Osteoblast (primary cell): ENCODE results near the gene SORBS1. TPM values are rescaled to one million over a fixed set of nuclear protein-coding genes. Genes with fewer than 3 reads are reported as not detected.

Source experiments
- DNase-seq: peaks from one replicate; pipeline ENCODE4 v3.0.0; 2011; ENCODE audit warnings: low spot score, mixed read lengths; ENCODE audit not compliant: insufficient read length; ENCODE audit errors: missing footprints
- H2AFZ ChIP-seq: 2 replicates; pipeline ENCODE4 v1.6.0; 2011; ENCODE audit warnings: mild to moderate bottlenecking, low read length
- H3K27ac ChIP-seq: 2 replicates; pipeline ENCODE4 v1.5.1; 2011; ENCODE audit warnings: mild to moderate bottlenecking, low read depth, low read length, moderate library complexity
- H3K27me3 ChIP-seq: 2 replicates; pipeline ENCODE4 v1.6.0; 2012; ENCODE audit warnings: mild to moderate bottlenecking, control low read depth, inconsistent platforms, low read length, moderate library complexity; ENCODE audit not compliant: insufficient read depth
- H3K36me3 ChIP-seq: 2 replicates; pipeline ENCODE4 v1.5.1; 2011; ENCODE audit warnings: mild to moderate bottlenecking, low read length, control low read depth, moderate library complexity; ENCODE audit not compliant: insufficient read depth
- H3K4me1 ChIP-seq: 2 replicates; pipeline ENCODE4 v1.5.1; 2011; ENCODE audit warnings: mild to moderate bottlenecking, low read length, control low read depth, moderate library complexity; ENCODE audit not compliant: insufficient read depth
- H3K4me2 ChIP-seq: 2 replicates; pipeline ENCODE4 v1.6.0; 2011; ENCODE audit warnings: mild to moderate bottlenecking, low read length; ENCODE audit not compliant: insufficient read depth
- H3K4me3 ChIP-seq: fragments of 200-600 bp; sonication (generic); 3 replicates; pipeline ENCODE4 v1.5.1; 2012; ENCODE audit warnings: mild to moderate bottlenecking, low read length, inconsistent platforms; ENCODE audit not compliant: insufficient read depth
- H3K79me2 ChIP-seq: 2 replicates; pipeline ENCODE4 v1.6.0; 2012; ENCODE audit warnings: mild to moderate bottlenecking, low read length, control low read depth, inconsistent platforms; ENCODE audit not compliant: insufficient read depth
- H3K9me3 ChIP-seq: 2 replicates; pipeline ENCODE4 v1.5.1; 2011; ENCODE audit warnings: low read depth, low read length, control low read depth
- H4K20me1 ChIP-seq: 2 replicates; pipeline ENCODE4 v1.6.0; 2012; ENCODE audit warnings: mild to moderate bottlenecking, low read length, control low read depth; ENCODE audit not compliant: insufficient read depth
- total RNA-seq: library from RNA; depleted of rRNA; stranded (reverse); fragments of >200 nt; gene quantifications from 2 replicates; pipeline ENCODE4 v1.2.3, GENCODE V29; 2012
- TF ChIP-seq, protein P1 (sequence below): IDR thresholded peaks from 2 replicates; pipeline ENCODE4 v1.5.1; 2011; ENCODE audit warnings: mild to moderate bottlenecking, low read depth, low read length, moderate library complexity; ENCODE audit errors: extremely low read depth

SORBS1 gene
- total RNA-seq, 1 donor: 0.72 TPM

DNA sequence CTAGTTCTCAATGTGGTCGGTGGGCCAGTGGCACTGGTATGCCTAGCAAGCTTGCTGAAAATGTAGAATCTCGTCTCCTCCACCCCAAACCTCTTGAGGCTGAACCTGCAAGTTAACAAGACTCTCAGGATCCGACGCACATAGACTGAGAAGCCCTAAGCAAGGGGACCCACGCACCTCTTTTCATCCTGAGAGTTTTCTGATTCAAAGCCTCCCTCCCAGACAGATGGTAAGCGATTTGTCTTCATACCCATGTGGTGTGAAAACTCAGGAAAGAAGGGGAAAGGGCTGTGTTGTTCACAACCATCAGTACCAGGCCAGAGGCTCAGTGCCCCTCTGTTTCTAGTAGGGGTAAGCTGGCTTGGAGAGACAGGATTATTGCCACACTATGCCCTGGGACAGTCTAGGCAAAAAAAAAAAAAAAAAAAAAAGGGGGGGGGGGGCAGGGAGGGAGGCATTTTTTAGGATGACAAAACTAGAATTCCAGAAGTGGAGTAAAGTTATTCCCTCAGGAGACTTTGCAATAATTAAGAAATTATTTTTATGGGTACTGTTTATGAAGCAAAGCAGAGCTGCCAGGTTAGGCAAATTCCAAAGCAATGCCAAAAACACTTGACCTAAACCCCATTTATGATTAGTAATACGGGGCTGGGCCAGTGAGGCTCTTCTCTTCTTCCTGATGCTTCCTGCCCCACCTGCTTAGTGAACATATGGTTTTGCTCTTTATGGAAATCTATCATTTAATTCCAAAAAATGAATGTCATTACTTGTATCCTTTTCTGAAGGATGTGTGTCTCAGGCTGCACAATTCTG, 152.8 kb downstream of the SORBS1 start:
- no peak for DNase-seq
- TF ChIP-seq, protein P1, sequence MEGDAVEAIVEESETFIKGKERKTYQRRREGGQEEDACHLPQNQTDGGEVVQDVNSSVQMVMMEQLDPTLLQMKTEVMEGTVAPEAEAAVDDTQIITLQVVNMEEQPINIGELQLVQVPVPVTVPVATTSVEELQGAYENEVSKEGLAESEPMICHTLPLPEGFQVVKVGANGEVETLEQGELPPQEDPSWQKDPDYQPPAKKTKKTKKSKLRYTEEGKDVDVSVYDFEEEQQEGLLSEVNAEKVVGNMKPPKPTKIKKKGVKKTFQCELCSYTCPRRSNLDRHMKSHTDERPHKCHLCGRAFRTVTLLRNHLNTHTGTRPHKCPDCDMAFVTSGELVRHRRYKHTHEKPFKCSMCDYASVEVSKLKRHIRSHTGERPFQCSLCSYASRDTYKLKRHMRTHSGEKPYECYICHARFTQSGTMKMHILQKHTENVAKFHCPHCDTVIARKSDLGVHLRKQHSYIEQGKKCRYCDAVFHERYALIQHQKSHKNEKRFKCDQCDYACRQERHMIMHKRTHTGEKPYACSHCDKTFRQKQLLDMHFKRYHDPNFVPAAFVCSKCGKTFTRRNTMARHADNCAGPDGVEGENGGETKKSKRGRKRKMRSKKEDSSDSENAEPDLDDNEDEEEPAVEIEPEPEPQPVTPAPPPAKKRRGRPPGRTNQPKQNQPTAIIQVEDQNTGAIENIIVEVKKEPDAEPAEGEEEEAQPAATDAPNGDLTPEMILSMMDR: no peak
- Histone ChIP-seq H3K9me3 (no peaks in the 10 kb centered on the region), H3K27ac (no peak overlapping the region), H3K36me3 (no peaks in the 10 kb centered on the region), H3K4me3 (no peak overlapping the region), H3K79me2 (no peaks in the 10 kb centered on the region), H3K27me3 (no peaks in the 10 kb centered on the region), H3K4me2 (no peak overlapping the region), H4K20me1 (no peaks in the 10 kb centered on the region), H3K4me1 (no peaks in the 10 kb centered on the region), H2AFZ (no peak overlapping the region)

DNA sequence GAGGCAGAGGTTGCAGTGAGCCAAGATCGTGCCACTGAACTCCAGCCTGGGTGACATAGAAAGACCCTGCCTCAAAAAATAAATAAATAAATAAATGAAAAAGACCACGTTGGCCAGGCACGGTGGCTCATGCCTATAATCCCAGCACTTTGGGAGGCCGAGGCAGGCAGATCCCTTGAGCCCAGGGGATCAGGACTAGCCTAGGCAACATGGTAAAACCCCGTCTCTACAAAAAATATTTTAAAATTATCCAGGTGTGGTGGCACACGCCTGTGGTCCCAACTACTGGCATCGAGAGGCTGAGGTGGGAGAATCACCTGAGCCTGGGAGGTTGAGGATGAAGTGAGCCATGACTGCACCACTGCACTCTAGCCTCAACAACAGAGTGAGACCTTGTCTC, 153.6 kb downstream of the SORBS1 start:
- H3K36me3 ChIP-seq: no peaks in the 10 kb centered on the region
- no peak overlapping the region for H3K4me3 ChIP-seq
- H2AFZ ChIP-seq: no peak overlapping the region
- no peaks in the 10 kb centered on the region for H3K27me3 ChIP-seq
- TF ChIP-seq, protein P1: no peak
- no peaks in the 10 kb centered on the region for H3K9me3 ChIP-seq
- H3K27ac ChIP-seq: no peak overlapping the region
- no peak overlapping the region for H3K4me2 ChIP-seq
- DNase-seq: no peak
- H3K79me2 ChIP-seq: no peaks in the 10 kb centered on the region
- H3K4me1 ChIP-seq: no peaks in the 10 kb centered on the region
- H4K20me1 ChIP-seq: no peaks in the 10 kb centered on the region

DNA sequence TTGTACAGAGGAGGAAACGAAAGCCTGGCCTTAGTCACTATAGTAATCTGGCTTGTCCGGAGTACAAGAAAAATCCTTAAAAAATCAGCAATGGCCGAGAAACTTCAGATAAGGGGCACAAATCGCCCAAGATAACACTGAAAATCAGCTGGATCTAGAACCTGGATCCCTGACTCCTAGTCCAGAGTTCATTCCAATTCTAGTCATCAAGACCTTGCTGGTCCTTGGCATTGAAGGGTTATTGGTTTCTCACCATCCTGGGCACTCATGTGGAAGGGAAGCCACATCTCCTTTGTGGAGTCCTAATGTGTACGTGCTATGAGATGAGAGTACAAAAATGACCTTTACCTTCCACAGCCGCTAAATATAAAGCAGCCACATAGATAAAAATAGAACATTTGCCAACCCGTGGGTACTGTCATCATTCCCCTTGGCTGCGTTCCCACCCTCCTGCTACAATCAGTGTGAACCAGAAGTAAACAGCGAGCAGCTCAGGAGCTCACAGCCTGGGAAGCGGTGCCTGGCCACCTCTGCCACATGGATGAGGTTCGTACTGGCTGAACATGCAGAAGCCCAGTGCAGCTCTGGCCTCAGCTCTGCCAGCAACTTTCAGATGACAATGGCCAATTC, 154.4 kb downstream of the SORBS1 start:
- no peak overlapping the region for H3K4me2 ChIP-seq
- H3K27ac ChIP-seq: no peak overlapping the region
- no peaks in the 10 kb centered on the region for H4K20me1 ChIP-seq
- H2AFZ ChIP-seq: no peak overlapping the region
- H3K36me3 ChIP-seq: no peaks in the 10 kb centered on the region
- no peak for DNase-seq
- H3K4me3 ChIP-seq: no peak overlapping the region
- TF ChIP-seq, protein P1: no peak
- no peaks in the 10 kb centered on the region for H3K27me3 ChIP-seq
- no peaks in the 10 kb centered on the region for H3K79me2 ChIP-seq
- no peaks in the 10 kb centered on the region for H3K9me3 ChIP-seq
- H3K4me1 ChIP-seq: no peaks in the 10 kb centered on the region

DNA sequence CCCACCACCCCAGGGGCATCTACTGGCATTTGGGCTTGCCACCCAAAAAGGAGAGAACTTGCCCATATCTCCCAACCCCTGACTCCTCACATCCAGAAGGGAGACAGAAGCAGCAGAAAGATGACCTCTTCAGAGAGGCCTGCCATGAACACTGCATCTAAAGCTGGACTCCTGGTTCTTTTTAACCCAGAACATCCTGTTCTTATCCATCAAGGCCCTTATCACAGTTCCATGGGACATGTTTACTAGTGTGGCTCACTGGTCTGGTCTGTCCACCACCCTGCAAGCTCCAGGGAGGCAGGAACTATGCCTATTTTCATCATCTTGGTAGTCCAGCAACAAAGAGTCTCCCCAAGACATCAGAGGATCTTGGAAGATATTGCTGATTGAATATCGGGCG, 155.5 kb downstream of the SORBS1 start:
- no peaks in the 10 kb centered on the region for H3K4me1 ChIP-seq
- H3K27me3 ChIP-seq: no peaks in the 10 kb centered on the region
- H3K79me2 ChIP-seq: no peaks in the 10 kb centered on the region
- no peak overlapping the region for H3K4me3 ChIP-seq
- no peak overlapping the region for H3K27ac ChIP-seq
- H4K20me1 ChIP-seq: no peaks in the 10 kb centered on the region
- H3K9me3 ChIP-seq: no peaks in the 10 kb centered on the region
- no peak for DNase-seq
- no peak overlapping the region for H3K4me2 ChIP-seq
- TF ChIP-seq, protein P1: no peak
- no peak overlapping the region for H2AFZ ChIP-seq
- no peaks in the 10 kb centered on the region for H3K36me3 ChIP-seq
